HG02678 (cell line): Measurements from ENCODE around the gene RPS8.
"Not testable (repeated sequence)": the region's sequence is repeated elsewhere in the genome, so short reads cannot be mapped to it uniquely, and the experiment has no call there.

ENCODE experiments used
- ATAC-seq: cut with Tn5 transposase; IDR thresholded peaks from one replicate; pipeline ENCODE4 v1.9.1; 2021; ENCODE audit warnings: mild to moderate bottlenecking, moderate library complexity; ENCODE audit not compliant: unreplicated experiment

Gene RPS8

GRCh38 chr1:44775078-44775929 lies at the start of gene RPS8:
Gene RPS8 (plus strand): TSS chr1:44775540. CDS start chr1:44775597, 57 bp downstream.
- peak; percentile 80 for ATAC-seq

DNA sequence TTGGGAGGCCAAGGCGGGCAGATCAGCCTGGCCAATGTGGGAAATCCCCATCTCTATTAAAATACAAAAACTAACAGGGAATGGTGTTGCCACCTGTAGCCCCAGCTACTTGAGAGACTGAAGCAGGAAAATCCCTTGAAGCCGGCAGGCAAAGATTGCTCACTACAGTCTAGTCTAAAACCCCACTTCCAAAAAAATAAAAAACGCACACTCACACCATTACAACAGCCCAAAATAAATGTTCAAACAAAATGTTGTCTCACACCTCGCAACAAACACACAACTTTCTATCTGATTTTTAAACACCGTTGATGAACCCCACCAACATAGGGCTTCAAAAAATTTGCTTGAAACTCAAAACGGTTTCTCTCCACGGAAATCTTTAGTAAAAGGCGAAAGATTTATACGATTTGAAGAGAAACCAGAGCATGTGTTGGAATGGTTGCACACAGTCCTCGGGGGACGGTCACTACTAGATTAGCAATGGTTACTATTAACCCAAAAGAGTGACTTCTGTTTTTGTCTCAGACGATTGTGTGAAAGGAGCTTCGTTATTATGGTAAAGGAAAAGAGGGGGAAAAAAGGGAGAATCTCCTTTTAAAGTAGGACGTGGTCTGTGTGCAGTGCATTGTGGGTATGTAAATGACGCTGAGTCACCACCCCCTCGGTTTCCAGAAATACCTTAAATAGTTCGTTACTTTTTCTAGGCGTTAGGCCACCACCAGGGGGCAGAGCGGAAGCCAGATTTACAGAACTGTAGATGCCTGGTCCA lies 44.4 kb upstream of the RPS8 start, which contains the start of gene RNU5D-1:
Gene RNU5D-1 (minus strand): TSS at position 430 of the 772 bp plus-strand sequence.
- ATAC-seq, result peak; percentile 73

DNA sequence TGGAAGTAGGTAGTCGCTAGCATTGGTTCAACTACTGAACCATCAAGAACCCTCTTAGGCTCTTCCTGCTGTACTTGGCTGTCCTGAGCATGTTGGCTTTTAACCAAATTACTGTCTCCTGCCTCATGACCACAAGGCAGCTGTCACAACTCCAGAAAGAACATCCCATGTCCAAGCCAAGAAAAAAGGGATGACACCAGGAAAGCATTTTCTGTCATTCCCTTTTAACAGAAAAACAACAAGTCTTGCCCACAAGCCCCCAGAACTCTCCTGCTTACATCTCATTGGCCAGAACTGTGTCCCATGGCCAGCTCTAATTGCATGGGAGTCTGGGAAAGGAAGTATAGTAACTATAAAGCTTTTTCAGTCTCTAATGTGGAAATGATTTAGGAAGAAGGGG lies 42.0 kb upstream of the RPS8 start:
- ATAC-seq, result no peak

- no peak for ATAC-seq
Measured at GRCh38 chr1:44733784-44734183, 41.6 kb upstream of the RPS8 start.

DNA sequence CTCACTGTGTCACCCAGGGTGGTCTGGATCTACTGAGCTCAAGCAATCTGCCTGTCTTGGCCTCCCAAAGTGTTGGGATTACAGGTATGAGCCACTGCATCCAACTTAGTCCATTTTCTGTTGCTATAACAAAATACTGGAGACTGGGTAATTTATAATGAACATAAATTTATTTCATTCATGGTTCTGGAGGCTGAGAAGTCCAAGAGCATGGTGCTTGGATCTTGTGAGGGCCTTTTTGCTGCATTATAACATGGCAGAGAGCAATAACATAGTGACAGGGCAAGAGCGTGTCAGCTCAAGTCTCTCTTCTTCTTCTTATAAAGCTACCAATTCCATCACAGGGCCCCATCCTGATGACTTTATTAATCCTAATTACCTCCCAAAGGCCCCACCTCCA lies 39.3 kb upstream of the RPS8 start:
- no peak for ATAC-seq

GRCh38 chr1:44738953-44739306 lies 36.4 kb upstream of the RPS8 start:
- ATAC-seq, result not testable (repeated sequence)

GRCh38 chr1:44739307-44740178 lies 35.8 kb upstream of the RPS8 start, which contains the start of gene KIF2C:
Gene KIF2C (plus strand): TSS chr1:44739837. CDS start chr1:44739933, 96 bp downstream.
- peak; percentile 99 for ATAC-seq

- ATAC-seq, result no peak
Measured at GRCh38 chr1:44740179-44740617, 35.1 kb upstream of the RPS8 start.

DNA sequence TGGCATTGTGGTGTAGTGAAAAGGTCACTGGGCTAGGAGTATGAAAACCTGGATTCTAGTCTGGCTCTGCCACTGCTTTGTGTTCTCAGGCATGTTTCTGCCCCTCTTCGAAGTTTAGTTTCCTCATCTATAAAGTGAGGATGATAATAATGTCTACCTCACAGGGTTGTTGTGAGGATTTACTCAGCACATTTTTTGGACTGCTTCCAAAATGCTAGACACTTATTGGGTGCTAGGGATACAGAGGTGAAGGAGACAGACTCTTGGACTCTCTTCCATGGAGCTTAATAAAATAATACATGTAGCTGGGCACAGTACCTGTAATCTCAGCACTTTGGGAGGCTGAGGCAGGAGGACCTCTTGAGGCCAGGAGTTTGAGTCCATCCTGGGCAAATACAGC lies 32.1 kb upstream of the RPS8 start:
- ATAC-seq, result no peak

DNA sequence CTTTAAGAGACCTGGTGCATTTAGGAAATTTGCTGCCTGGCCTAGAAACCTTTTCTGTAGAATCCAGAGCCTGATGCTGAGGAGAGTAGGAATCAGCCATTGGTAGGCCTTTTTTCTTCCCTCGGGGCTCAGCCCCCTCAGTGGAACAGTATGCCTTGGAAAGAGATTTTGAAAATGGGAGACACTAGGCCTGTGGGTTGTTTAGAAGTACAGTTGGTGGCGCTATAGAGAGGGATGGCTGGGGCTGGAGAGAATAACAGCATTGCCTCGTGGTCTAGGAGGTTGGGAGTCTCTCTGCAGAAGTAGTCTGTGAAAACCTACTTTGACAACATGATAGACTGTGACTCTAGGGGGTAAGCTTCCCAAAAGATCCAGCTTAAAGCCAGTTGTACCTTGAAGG lies 27.5 kb upstream of the RPS8 start:
- no peak for ATAC-seq

- ATAC-seq, result peak; percentile 67
Measured at GRCh38 chr1:44757420-44757819, 17.9 kb upstream of the RPS8 start.

- no peak for ATAC-seq
Measured at GRCh38 chr1:44759077-44759476, 16.3 kb upstream of the RPS8 start.

- ATAC-seq, result no peak
Measured at GRCh38 chr1:44760876-44761275, 14.5 kb upstream of the RPS8 start.

DNA sequence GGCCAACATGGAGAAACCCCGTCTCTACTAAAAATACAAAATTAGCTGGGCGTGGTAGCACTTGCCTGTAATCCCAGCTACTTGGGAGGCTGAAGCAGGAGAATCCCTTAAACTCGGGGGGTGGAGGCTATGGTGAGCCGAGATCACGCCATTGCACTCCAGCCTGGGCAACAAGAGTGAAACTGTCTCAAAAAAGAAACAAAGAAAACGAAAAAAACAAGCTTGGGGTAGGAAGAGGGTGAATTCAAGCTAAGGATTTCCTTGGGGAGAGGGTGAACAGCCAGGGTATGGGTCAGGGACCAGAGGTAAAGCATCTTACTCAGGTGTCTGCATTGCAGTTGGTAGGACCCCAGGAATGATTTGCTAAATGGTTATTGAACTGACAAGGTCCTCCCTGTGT lies 8.9 kb upstream of the RPS8 start:
- not testable (repeated sequence) for ATAC-seq

DNA sequence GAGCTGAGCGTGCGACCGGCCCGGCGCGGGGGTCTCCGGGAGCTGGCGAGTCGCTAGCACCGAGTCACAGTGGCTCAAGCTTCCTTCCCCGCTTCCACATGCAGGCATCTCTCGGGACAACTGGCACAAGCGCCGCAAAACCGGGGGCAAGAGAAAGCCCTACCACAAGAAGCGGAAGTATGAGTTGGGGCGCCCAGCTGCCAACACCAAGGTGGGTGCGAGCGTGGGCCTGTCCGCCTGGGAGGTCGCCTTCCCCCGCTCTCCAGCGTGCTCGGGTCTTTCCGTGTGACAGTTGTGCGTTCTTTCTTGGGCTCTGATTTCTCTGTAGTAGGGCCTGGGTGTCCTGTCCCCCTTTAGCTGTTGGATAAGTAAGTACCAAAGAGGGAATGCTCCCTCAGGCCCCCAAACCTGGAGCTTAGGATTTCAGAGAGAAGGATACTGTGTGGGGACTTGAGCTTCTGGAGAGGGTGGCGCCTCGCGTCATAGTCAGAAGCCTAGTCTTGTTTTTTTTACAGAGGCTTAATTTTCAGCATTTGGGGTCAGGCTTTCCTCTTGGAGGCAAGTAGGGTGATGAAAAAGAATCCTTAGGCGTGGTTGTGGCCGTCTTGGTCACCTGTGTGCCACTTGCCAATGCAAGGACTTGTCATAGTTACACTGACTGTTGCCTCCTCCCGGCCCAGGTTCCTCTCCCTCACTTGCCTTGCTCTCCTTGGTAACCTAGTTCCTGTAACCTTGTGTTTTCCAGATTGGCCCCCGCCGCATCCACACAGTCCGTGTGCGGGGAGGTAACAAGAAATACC lies 790 bp downstream of the RPS8 start:
- no peak for ATAC-seq

DNA sequence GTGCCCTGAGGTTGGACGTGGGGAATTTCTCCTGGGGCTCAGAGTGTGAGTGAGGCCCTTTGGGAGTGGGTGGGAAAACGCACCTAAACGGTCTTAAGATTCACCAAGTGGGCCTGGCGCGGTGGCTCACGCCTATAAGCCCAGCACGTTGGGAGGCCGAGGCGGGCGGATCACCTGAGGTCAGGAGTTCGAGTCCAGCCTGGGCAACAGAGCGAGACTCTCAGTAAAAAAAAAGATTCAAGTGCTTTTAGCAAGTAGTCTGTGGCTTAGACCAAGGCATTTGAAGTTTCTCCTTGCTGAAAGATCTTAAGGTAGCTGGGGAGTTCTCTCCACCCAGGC lies 1.4 kb downstream of the RPS8 start:
- ATAC-seq, result no peak

DNA sequence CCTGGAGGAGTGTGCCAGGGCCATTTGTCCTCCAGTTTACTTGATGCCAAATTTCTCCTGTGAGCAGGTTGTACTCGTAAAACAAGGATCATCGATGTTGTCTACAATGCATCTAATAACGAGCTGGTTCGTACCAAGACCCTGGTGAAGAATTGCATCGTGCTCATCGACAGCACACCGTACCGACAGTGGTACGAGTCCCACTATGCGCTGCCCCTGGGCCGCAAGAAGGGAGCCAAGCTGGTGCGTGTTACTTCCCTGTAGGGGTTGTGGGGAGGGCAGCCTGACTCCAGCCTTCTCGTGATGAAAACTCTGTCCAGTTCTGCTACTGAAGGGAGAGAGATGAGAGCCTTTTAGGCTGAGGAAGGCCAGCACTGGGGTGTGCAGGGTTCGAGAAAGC lies 2.2 kb downstream of the RPS8 start:
- no peak for ATAC-seq

GRCh38 chr1:44777969-44778635 lies 2.8 kb downstream of the RPS8 start:
- ATAC-seq, result no peak

- ATAC-seq, result no peak
Measured at GRCh38 chr1:44778705-44779576, 3.6 kb downstream of the RPS8 start.
